Transverse colon (tissue), 4 donors: Measurements from ENCODE around the gene FAM81B. TPM values are rescaled to one million over a fixed set of nuclear protein-coding genes. Genes with fewer than 3 reads are reported as not detected.

Source experiments
- DNase-seq: peaks from one replicate; pipeline ENCODE4 v3.0.0-alpha.2; 2019
- H3K27ac ChIP-seq, 4 donors: fragments of 200-600 bp; sonication (generic); 2 replicates each; pipeline ENCODE4 v1.5.1; 2016 to 2018; ENCODE audit warnings: inconsistent platforms in 4 of 4
- H3K27me3 ChIP-seq: fragments of 200-600 bp; sonication (generic); 2 replicates; pipeline ENCODE4 v1.5.1; 2017; ENCODE audit warnings: inconsistent platforms
- H3K36me3 ChIP-seq, 4 donors: fragments of 200-600 bp; sonication (generic); 2 replicates each; pipeline ENCODE4 v1.5.1; 2017 to 2019; ENCODE audit warnings: inconsistent platforms in 4 of 4
- H3K4me1 ChIP-seq, 4 donors: fragments of 200-600 bp; sonication (generic); 2 replicates each; pipeline ENCODE4 v1.5.1; 2017 to 2020; ENCODE audit warnings: inconsistent platforms in 4 of 4
- H3K4me3 ChIP-seq, 4 donors: fragments of 200-600 bp; sonication (generic); 1 replicate in 1 of 4; 2 replicates in 3 of 4; pipeline versions ENCODE4 v1.5.1 to v1.6.1; 2017 to 2019; ENCODE audit warnings: inconsistent platforms in 4 of 4
- H3K9me3 ChIP-seq, 2 donors: fragments of 200-600 bp; sonication (generic); 2 replicates each; pipeline ENCODE4 v1.5.1; 2017 to 2019; ENCODE audit warnings: inconsistent platforms in 2 of 2
- EP300 ChIP-seq: sonication (generic); formaldehyde crosslinking; IDR thresholded peaks from one replicate; pipeline ENCODE4 v1.6.1; 2017; ENCODE audit warnings: antibody characterized with exemption, low read depth
- POLR2A ChIP-seq: fragments of 450-650 bp; IDR thresholded peaks from one replicate; pipeline ENCODE4 v1.6.1; 2016; ENCODE audit warnings: antibody characterized with exemption, mild to moderate bottlenecking, moderate library complexity
- POLR2AphosphoS5 ChIP-seq, 3 donors: sonication (generic); formaldehyde crosslinking; IDR thresholded peaks; one replicate each; pipeline ENCODE4 v1.6.1; 2016; ENCODE audit warnings: antibody characterized with exemption in 3 of 3
- WGBS, 2 donors: methylation state at CpG; one replicate each; pipeline ENCODE4 v1.1.5; 2018; ENCODE audit warnings: low coverage in 1 of 2; 5-methylcytosine and 5-hydroxymethylcytosine counted together
- in situ Hi-C, 4 donors: fragments of 200-750 bp; cut with MboI; loops; one replicate each; pipeline versions ENCODE4 v1.15.0 to v1.15.1; 2017; ENCODE audit warnings: low sequenced_read_pairs in 3 of 4, low pct_ligation_motif_present in 1 of 4, low pct_unique_long_range_greater_than_20kb in 1 of 4
- intact Hi-C: fragments of 100-400 bp; cut with DNase I; formaldehyde crosslinking; loops from one replicate; pipeline ENCODE4 v1.15.1; 2023; ENCODE audit warnings: low total_unique reads
- total RNA-seq, 4 donors: library from RNA; depleted of rRNA; stranded (reverse); fragments of >200 nt; gene quantifications; one replicate each; pipeline ENCODE4 v1.1.0, GENCODE V29; 2016
- TF ChIP-seq, protein P1 (sequence below), 5 experiments: fragments of 200-600 bp in 3 of 5; fragments of 450-650 bp in 2 of 5; sonication (generic) in 3 of 5; IDR thresholded peaks; 1 replicate in 2 of 5; 2 replicates in 3 of 5; pipeline ENCODE4 v1.5.1; 2016 to 2017; ENCODE audit warnings: antibody characterized with exemption in 5 of 5, inconsistent platforms in 3 of 5, mild to moderate bottlenecking in 2 of 5, moderate library complexity in 1 of 5

The FAM81B gene
- total RNA-seq, 4 donors from 2014 or later = not detected

DNA sequence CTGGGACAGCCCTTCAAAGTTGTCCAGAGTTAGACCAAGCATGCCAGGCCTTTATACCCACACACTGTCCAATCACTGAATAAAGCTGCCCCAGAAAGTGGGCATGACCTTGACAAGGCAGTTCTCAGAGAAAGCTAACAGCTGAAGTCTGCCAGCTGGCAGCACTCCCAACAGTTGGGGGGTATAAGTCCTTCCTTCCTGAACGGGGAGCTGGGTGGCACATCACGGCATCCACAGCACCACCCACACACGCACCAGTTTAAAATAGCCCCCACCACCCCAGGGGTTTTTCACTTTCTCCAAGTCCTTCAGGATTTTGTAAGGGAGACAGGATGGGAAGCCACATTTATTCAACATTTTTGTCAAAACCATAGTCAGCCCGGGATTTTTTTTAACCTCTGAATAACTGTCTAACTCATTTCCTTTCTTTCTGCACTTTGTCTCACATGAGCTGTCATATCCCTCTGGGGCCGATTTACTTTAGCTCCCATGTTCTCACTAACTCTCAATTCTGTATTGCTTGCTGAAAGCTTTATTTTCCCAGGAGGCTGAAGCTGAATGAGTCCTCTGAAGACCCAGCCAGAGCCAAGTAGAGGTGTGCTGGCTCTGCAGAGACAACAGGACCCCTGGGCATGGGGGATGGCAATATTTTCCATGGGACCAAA is 15.4 kb downstream of the FAM81B start:
- Histone ChIP-seq H3K36me3 (no peaks in the 10 kb centered on the region), H3K4me1 (no peaks in the 10 kb centered on the region), H3K4me3 (no peak overlapping the region), H3K27ac (no peak overlapping the region), H3K27me3 (no peaks in the 10 kb centered on the region), H3K9me3 (no peaks in the 10 kb centered on the region)
- intact Hi-C loops = no loop called here
- in situ Hi-C loops = no loop called here
- 35 to 50% methylated on average over 4 to 5 of the region's 5 CpGs for WGBS, 2 donors
- TF ChIP-seq POLR2AphosphoS5 (IDR thresholded peaks at IDR 0.05) = no peak
- no peak for TF ChIP-seq POLR2A
- TF ChIP-seq, protein P1, sequence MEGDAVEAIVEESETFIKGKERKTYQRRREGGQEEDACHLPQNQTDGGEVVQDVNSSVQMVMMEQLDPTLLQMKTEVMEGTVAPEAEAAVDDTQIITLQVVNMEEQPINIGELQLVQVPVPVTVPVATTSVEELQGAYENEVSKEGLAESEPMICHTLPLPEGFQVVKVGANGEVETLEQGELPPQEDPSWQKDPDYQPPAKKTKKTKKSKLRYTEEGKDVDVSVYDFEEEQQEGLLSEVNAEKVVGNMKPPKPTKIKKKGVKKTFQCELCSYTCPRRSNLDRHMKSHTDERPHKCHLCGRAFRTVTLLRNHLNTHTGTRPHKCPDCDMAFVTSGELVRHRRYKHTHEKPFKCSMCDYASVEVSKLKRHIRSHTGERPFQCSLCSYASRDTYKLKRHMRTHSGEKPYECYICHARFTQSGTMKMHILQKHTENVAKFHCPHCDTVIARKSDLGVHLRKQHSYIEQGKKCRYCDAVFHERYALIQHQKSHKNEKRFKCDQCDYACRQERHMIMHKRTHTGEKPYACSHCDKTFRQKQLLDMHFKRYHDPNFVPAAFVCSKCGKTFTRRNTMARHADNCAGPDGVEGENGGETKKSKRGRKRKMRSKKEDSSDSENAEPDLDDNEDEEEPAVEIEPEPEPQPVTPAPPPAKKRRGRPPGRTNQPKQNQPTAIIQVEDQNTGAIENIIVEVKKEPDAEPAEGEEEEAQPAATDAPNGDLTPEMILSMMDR (IDR thresholded peaks at IDR 0.05) = no peak
- no peak for TF ChIP-seq EP300
- DNase-seq = no peak

DNA sequence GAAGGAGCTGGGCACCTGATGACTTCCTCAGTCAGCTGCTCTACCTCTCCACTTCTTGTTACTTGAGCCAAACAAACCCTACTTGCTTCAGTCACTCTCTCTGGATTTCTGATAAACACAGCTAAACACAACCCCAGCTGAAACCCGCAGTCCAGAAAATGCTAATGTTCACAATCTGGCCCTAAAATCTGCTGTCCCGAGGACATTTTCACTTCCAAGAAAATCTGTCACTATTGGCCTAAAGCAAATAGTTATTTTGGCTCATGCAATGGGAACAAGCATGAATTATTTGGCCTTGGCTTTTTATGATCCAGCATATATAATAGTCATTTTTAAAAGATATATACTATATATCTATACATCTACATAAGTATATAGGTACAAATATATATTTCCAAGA is 19.1 kb downstream of the FAM81B start:
- H3K36me3 ChIP-seq = no peaks in the 10 kb centered on the region
- in situ Hi-C loops (no loop called here), intact Hi-C loops (no loop called here)
- H3K27me3 ChIP-seq = no peaks in the 10 kb centered on the region
- no peak overlapping the region for H3K4me3 ChIP-seq
- H3K27ac ChIP-seq = no peak overlapping the region
- H3K9me3 ChIP-seq = no peaks in the 10 kb centered on the region
- 50 to 64% methylated on average over 1 to 2 of the region's 2 CpGs for WGBS, 2 donors
- H3K4me1 ChIP-seq = no peaks in the 10 kb centered on the region
- DNase-seq = no peak
- TF ChIP-seq POLR2A = no peak
- no peak for TF ChIP-seq EP300
- no peak for TF ChIP-seq POLR2AphosphoS5 (IDR thresholded peaks at IDR 0.05)
- TF ChIP-seq, protein P1 (IDR thresholded peaks at IDR 0.05) = no peak

DNA sequence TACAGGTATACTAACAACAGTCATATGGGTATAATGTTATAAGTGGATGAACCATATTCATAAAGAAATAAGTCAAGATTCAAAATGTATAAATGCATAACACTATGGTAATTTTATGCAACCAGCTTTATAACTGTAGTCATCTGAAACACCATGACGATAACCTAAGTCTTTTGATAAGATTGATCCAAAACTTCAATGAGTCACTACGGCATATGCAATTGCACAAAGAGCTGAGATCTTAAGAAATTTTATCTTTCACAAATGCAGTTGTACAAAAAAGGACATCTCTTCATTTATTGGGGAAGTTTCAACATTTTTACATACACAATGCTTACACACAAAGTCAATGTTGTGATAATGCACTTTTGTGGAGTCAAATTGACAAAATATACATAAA is 20.3 kb downstream of the FAM81B start:
- no peaks in the 10 kb centered on the region for H3K4me1 ChIP-seq
- H3K27me3 ChIP-seq = no peaks in the 10 kb centered on the region
- H3K36me3 ChIP-seq = no peaks in the 10 kb centered on the region
- WGBS, 2 donors = 89 to 90% methylated on average over 2 of the region's 2 CpGs
- H3K27ac ChIP-seq = no peak overlapping the region
- no peak overlapping the region for H3K4me3 ChIP-seq
- intact Hi-C loops (no loop called here), in situ Hi-C loops (no loop called here)
- TF ChIP-seq EP300 (no peak), POLR2A (no peak)
- H3K9me3 ChIP-seq = no peaks in the 10 kb centered on the region
- no peak for DNase-seq

DNA sequence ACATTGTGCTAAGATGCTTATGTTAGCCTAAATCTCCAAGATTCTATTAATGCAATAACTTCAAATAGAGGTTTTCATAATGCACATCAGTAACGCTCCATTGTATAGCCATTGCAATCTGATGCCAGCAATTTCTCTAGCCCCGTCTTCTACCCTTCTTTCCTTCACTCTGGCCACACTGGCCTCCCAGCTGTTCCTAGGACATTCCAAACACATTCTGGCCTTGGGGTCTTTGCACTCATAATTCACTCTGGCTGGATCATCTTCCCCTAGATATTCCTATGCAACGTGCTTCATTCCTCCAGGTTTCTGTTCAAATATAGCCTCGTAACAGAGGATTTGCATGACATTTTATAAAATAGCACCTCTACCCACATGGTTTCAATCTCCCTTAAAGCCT is 23.3 kb downstream of the FAM81B start:
- 63 to 82% methylated on average over 2 to 4 of the region's 4 CpGs for WGBS, 2 donors
- TF ChIP-seq EP300 = no peak
- no peak for TF ChIP-seq POLR2A
- TF ChIP-seq POLR2AphosphoS5 (IDR thresholded peaks at IDR 0.05) = no peak
- TF ChIP-seq, protein P1 (IDR thresholded peaks at IDR 0.05) = no peak
- in situ Hi-C loops = no loop called here
- H3K27ac ChIP-seq = no peak overlapping the region
- no peaks in the 10 kb centered on the region for H3K9me3 ChIP-seq
- no peaks in the 10 kb centered on the region for H3K36me3 ChIP-seq
- H3K27me3 ChIP-seq = no peaks in the 10 kb centered on the region
- DNase-seq = no peak
- no peak overlapping the region for H3K4me3 ChIP-seq
- intact Hi-C loops = no loop called here
- no peaks in the 10 kb centered on the region for H3K4me1 ChIP-seq

DNA sequence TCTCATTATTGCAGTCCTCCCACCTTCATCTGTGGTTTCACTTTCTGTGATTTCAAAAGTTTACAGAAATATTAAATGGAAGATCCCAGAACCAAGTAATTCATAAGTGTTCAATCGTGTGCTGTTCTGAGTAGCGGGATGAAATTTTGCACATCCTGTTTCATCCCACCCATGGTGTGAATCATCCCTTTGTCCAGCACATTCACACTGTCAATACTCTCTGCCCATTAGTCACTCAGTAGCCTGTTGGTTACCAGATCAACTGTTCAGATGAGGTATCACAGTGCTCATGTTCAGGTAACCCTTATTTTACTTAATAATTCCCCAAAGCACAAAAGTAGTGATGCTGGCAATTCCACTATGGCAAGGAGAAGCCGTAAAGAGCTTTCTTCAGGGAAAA is 26.8 kb downstream of the FAM81B start:
- in situ Hi-C loops = no loop called here

More for the DNA sequence above, 26.8 kb downstream of the FAM81B start:
- intact Hi-C loops = no loop called here
- H3K27ac ChIP-seq = no peak overlapping the region
- 86 to 90% methylated on average over 3 of the region's 3 CpGs for WGBS, 2 donors
- H3K4me3 ChIP-seq = no peak overlapping the region
- DNase-seq = no peak
- no peaks in the 10 kb centered on the region for H3K36me3 ChIP-seq
- H3K27me3 ChIP-seq = no peaks in the 10 kb centered on the region
- no peaks in the 10 kb centered on the region for H3K4me1 ChIP-seq
- H3K9me3 ChIP-seq = no peaks in the 10 kb centered on the region
- TF ChIP-seq, protein P1 (IDR thresholded peaks at IDR 0.05) = no peak
- no peak for TF ChIP-seq EP300
- no peak for TF ChIP-seq POLR2A
- no peak for TF ChIP-seq POLR2AphosphoS5 (IDR thresholded peaks at IDR 0.05)
